Activated CD4-positive, alpha-beta T cell treated with anti-CD3 and anti-CD28 coated beads, Interleukin-2, amount 10 ng/mL, durations not matched to agents 7 days and 5 days (primary cell): ENCODE measurements around the gene HSPB7. TPM values are rescaled to one million over a fixed set of nuclear protein-coding genes. Genes with fewer than 3 reads are reported as not detected.
"Not testable (repeated sequence)": the region's sequence is repeated elsewhere in the genome, so short reads cannot be mapped to it uniquely, and the experiment has no call there.

ENCODE experiments used
- CTCF ChIA-PET: fragments of 350-600 bp; sonication (Branson Sonifier 250); formaldehyde crosslinking; loops from one replicate; lab custom pipeline; 2021; ENCODE audit warnings: antibody characterized with exemption; lab: Charles Lee
- POLR2A ChIA-PET: fragments of 350-600 bp; sonication (Branson Sonifier 250); formaldehyde crosslinking; loops from one replicate; lab custom pipeline; 2021; ENCODE audit warnings: antibody characterized with exemption; lab: Charles Lee
- DNase-seq: peaks from one replicate; pipeline ENCODE4 v3.0.0-alpha.2; 2020
- H3K27ac Mint-ChIP-seq: one replicate; pipeline ENCODE4 v1.8.0; 2021; ENCODE audit warnings: mild to moderate bottlenecking, moderate library complexity, mixed read lengths
- H3K27me3 Mint-ChIP-seq: one replicate; pipeline ENCODE4 v1.8.0; 2021; ENCODE audit warnings: mixed read lengths
- H3K36me3 Mint-ChIP-seq: one replicate; pipeline ENCODE4 v1.8.0; 2021; ENCODE audit warnings: low read depth, mixed read lengths
- H3K4me1 Mint-ChIP-seq: one replicate; pipeline ENCODE4 v1.8.0; 2021; ENCODE audit warnings: mixed read lengths
- H3K4me3 Mint-ChIP-seq: one replicate; pipeline ENCODE4 v1.8.0; 2021; ENCODE audit warnings: mild to moderate bottlenecking, moderate library complexity, mixed read lengths
- H3K9me3 Mint-ChIP-seq: one replicate; pipeline ENCODE4 v1.8.0; 2021; ENCODE audit warnings: mixed read lengths
- total RNA-seq, 2 experiments: library from RNA; stranded (reverse); gene quantifications; one replicate each; pipeline ENCODE4 v1.2.3, GENCODE V29; 2021

Gene HSPB7
- total RNA-seq, 2 experiments from 2014 or later: not detected

- DNase-seq, H3K27ac Mint-ChIP-seq, H3K27me3 Mint-ChIP-seq, H3K36me3 Mint-ChIP-seq, H3K4me1 Mint-ChIP-seq, POLR2A ChIA-PET, H3K9me3 Mint-ChIP-seq, H3K4me3 Mint-ChIP-seq: not testable (repeated sequence)
- CTCF ChIA-PET: interaction anchor here (0.8 to 1.1 kb wide), 2 partner anchors 34 to 252 kb away, joined by 3 read pairs; no protein-coding TSS in a partner anchor
These were observed 39.6 kb upstream of the HSPB7 start for GRCh38 chr1:16057314-16057915.

DNA sequence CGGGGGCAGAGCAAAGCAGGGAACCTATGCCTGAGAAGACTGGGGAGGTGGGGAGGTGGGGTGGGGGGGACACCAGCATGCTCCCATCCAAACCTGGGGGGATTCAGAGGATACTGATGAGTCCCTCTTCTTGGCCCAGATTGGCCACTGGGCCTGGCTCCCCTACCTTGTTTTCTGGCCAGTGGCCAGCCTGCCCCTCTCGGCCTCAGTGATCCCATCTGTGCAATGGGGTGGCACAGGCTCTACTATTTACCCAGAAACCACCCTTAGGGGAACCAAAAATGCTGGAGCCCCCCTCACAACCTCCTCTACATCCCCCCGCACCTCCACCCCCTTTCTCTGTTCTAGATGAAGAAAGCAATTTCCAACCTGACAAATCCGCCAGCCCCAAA, 38.7 kb upstream of the HSPB7 start:
- DNase-seq, POLR2A ChIA-PET, H3K9me3 Mint-ChIP-seq, H3K27me3 Mint-ChIP-seq, H3K36me3 Mint-ChIP-seq, H3K4me1 Mint-ChIP-seq, H3K4me3 Mint-ChIP-seq: not testable (repeated sequence)
- CTCF ChIA-PET: interaction anchor here (1.1 to 1.7 kb wide), 2 partner anchors 11 to 251 kb away, joined by 3 to 6 read pairs; no protein-coding TSS in a partner anchor
- peak overlapping the region; percentile 25 for H3K27ac Mint-ChIP-seq

DNA sequence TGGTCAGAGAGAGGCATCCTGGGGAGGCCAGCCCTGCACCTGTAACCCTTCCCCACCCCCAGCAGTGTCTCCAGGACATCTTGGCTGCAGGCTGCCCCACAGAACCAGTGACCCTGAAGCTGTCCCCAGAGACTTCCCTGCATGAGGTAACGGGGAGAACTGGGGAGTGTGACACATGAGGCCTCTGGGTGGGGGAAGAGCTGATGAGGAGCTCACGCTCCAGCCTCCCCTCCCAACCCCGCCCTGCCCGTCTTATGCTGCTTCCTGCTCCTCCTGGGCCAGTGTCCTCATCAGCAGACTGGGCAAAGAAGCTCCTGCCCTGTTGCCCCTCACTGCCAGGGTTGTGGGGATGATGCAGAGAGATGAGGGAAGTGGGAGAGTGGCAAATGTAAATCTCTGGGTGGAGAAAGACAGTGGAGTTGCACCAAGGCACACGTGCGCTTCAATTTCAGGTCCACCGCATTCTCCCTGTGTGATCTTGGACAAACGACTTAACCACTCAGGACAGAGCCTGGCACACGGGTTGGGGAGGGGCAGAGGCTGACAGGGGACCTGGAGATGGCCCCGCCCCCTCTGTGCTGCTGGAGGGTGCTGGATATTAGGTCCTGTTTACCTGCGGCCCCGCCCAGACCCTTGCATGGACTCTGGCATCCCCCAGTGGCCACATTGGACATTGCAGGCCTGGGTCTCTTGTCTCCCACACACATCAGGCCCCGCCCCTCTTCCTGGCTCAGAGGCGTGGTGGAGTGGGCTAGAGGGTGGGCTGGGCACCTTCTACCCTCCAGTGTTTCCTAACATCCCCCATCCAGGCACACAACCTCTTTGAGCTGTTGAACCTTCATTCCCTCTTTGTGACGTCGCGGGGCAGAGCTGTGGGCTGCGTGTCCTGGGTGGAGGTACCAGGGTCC, 38.0 kb upstream of the HSPB7 start:
- no peak overlapping the region for H3K4me3 Mint-ChIP-seq
- peaks cover 3% of the 10 kb centered on the region for H3K27me3 Mint-ChIP-seq
- no peaks in the 10 kb centered on the region for H3K36me3 Mint-ChIP-seq
- no peak overlapping the region for H3K27ac Mint-ChIP-seq
- no peaks in the 10 kb centered on the region for H3K9me3 Mint-ChIP-seq
- CTCF ChIA-PET: interaction anchor here (0.9 to 1.7 kb wide), 6 partner anchors 9 to 260 kb away, joined by 3 to 6 read pairs (median 4); no protein-coding TSS in a partner anchor
- peak; percentile 89 for DNase-seq
- peaks cover 6% of the 10 kb centered on the region for H3K4me1 Mint-ChIP-seq
- POLR2A ChIA-PET: no interaction called here

DNA sequence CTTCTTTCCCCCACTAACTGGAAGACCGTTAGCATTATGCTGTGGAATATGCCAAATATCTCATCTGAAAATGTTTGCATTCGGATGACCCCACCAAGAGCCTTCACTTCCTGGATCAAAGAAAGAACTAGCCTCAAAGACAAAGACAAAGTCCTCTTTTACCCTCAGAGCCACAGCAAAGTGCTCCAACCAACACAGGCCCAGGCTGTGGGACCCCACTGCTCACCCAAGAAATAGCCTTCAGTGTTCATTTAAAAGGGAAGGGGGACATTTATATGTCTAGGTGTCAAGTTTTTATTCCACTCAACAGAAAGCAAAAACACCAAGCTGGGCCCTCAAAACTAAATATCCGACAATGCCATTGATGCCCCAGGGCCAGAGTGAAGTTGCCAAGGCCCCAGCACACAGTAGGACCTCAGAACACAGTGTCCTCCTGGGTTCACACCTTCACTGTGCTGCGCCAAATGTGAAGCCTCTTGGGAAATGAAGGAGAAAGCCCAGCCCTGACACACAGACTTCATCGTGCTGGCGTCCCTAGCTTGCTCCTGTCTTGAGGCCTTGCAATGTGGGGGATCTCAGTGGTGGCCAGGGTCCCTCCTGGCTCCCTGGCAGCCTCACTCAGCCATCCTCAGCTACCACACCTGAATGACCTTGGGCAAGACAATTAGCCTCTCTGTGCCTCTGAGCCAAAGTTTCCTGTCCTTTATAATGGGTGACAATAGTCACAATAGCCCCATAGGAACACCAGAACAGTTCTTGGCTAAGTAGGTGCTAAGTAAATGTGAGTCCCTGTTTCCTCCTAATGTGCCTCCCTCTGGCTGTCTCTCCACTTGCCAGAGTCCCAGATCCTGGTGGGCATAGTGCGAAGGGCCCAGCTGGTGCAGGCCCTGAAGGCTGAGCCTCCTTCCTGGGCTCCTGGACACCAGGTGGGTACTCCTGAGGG, 37.0 kb upstream of the HSPB7 start:
- ChIA-PET POLR2A (no interaction called here), CTCF (interaction anchor here (0.6 to 1.7 kb wide), 6 partner anchors 8 to 259 kb away, joined by 3 to 6 read pairs (median 4); no protein-coding TSS in a partner anchor)
- Mint-ChIP-seq H3K4me1 (peaks cover 6% of the 10 kb centered on the region), H3K9me3 (no peaks in the 10 kb centered on the region), H3K27me3 (peaks cover under 1% of the 10 kb centered on the region), H3K36me3 (no peaks in the 10 kb centered on the region), H3K4me3 (no peak overlapping the region), H3K27ac (no peak overlapping the region)
- DNase-seq: no peak

DNA sequence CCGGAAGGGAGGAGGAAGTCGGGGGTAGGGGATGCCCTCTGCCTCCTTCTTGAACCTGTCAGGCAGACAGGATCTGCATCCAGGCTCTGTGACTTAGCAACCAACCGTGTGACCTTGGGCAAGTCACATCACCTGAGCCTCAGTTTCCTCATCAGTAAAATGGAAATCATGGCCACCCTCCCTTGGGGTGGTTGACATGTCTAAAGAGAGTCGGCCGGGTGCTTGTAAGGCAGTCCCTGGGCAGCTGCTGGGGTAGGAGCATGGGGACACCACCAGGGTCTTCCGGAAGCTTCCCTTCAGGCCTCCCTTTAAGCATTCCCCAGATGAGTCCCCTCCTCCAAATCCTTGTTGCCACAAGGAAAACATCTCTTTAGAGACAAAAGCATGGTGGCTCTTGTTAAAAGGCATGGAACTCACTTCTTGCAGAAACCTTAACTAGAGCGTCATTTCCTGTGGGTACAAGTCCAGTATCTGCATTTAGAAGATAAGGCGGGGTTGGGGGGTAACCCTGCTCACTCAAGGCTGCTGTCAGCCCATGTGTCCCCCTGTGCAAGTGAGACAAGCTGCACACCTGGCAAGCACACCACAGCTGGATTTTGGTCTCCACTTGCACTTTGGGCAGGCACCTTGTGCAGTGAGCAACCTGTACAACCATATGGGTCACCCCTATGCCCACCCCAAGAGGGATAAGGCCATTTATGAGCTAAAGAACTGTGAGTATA, 36.1 kb upstream of the HSPB7 start:
- H3K9me3 Mint-ChIP-seq: no peaks in the 10 kb centered on the region
- DNase-seq: no peak
- ChIA-PET POLR2A (no interaction called here), CTCF (interaction anchor here (0.6 to 1.5 kb wide), 3 partner anchors 25 to 258 kb away, joined by 3 to 5 read pairs (median 4); no protein-coding TSS in a partner anchor)
- peaks cover 6% of the 10 kb centered on the region for H3K4me1 Mint-ChIP-seq
- H3K27ac Mint-ChIP-seq: peak overlapping the region; percentile 68
- peaks cover 4% of the 10 kb centered on the region for H3K27me3 Mint-ChIP-seq
- H3K36me3 Mint-ChIP-seq: no peaks in the 10 kb centered on the region
- H3K4me3 Mint-ChIP-seq: no peak overlapping the region

DNA sequence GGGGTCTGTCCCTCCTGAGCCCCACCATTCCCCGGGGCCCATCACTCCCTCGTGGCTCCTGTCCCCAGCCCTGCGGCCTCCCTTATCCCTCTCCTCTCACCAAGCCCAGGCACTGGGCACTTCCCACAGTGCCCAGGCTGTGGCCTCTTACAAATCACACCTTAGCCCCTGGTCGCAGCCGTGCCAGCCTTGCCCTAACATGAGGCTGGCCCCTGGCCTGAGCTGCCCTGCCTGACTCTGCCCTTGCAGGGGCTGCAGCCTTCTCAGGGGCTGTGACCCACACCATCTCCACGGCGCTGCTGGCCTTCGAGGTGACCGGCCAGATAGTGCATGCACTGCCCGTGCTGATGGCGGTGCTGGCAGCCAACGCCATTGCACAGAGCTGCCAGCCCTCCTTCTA, 34.1 kb upstream of the HSPB7 start:
- H3K27me3 Mint-ChIP-seq, CTCF ChIA-PET, DNase-seq, POLR2A ChIA-PET, H3K36me3 Mint-ChIP-seq, H3K9me3 Mint-ChIP-seq, H3K4me3 Mint-ChIP-seq, H3K27ac Mint-ChIP-seq, H3K4me1 Mint-ChIP-seq: not testable (repeated sequence)

DNA sequence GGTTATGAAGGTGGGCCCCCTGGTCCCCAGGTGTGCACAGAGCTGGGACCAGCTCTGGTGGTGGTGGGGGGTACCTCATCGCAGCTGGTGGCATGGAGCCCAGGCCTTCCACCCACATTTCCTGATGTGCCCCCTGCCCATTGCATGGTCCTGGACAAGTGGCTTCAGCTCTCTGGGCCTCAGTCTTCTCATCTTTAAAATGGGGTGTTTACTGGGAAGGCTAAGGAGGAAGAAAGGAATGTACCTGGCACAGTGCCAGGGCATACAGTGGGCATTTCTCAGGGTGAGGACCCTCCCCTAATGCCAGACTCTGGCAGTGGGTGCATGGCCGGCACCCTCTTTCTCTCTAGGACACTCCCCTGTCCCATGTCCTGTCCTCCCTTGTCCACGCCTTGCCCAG, 33.2 kb upstream of the HSPB7 start:
- Mint-ChIP-seq H3K4me3 (no peak overlapping the region), H3K9me3 (no peaks in the 10 kb centered on the region), H3K27me3 (peaks cover 7% of the 10 kb centered on the region), H3K36me3 (no peaks in the 10 kb centered on the region), H3K27ac (no peak overlapping the region), H3K4me1 (peaks cover 6% of the 10 kb centered on the region)
- ChIA-PET CTCF (no interaction called here), POLR2A (no interaction called here)
- DNase-seq: no peak

GRCh38 chr1:16050328-16050727, 32.5 kb upstream of the HSPB7 start:
- no peak for DNase-seq
- ChIA-PET CTCF (no interaction called here), POLR2A (no interaction called here)
- no peaks in the 10 kb centered on the region for H3K36me3 Mint-ChIP-seq
- H3K27me3 Mint-ChIP-seq: peaks cover 7% of the 10 kb centered on the region
- H3K9me3 Mint-ChIP-seq: no peaks in the 10 kb centered on the region
- H3K4me3 Mint-ChIP-seq: no peak overlapping the region
- H3K27ac Mint-ChIP-seq: no peak overlapping the region
- H3K4me1 Mint-ChIP-seq: peaks cover 2% of the 10 kb centered on the region

DNA sequence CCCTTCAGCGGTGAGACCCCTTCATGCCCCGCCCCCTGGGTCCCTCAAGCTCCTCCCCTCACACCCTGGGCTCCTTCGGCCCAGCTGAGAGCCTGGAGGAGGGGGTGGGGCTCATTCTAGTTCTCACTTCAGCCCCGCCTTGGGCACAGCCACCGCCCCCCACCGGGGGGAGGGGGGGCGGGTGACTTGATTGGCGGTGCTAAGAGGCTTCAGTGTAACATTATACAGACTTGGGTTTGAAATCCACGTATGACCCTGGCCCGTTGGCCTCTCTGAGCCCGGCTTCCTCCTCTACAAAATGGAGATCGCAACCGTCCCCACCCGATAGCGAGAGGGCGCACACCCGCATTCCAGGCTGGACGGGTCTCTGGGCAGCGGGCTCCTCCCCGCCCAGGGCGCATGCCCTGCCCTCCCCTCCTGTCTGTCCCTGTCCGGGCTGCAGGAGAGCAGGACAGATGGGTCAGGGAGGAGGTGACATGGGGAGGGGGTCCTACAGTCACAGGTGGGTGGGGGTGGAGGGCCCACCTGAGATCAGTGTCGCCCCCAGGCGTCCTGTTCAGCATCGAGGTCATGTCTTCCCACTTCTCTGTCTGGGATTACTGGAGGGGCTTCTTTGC, 30.8 kb upstream of the HSPB7 start:
- Mint-ChIP-seq H3K9me3 (no peaks in the 10 kb centered on the region), H3K4me3 (no peak overlapping the region), H3K4me1 (peaks cover 2% of the 10 kb centered on the region), H3K36me3 (no peaks in the 10 kb centered on the region), H3K27me3 (peaks cover 7% of the 10 kb centered on the region), H3K27ac (no peak overlapping the region)
- DNase-seq: no peak
- POLR2A ChIA-PET: no interaction called here
- CTCF ChIA-PET: no interaction called here

DNA sequence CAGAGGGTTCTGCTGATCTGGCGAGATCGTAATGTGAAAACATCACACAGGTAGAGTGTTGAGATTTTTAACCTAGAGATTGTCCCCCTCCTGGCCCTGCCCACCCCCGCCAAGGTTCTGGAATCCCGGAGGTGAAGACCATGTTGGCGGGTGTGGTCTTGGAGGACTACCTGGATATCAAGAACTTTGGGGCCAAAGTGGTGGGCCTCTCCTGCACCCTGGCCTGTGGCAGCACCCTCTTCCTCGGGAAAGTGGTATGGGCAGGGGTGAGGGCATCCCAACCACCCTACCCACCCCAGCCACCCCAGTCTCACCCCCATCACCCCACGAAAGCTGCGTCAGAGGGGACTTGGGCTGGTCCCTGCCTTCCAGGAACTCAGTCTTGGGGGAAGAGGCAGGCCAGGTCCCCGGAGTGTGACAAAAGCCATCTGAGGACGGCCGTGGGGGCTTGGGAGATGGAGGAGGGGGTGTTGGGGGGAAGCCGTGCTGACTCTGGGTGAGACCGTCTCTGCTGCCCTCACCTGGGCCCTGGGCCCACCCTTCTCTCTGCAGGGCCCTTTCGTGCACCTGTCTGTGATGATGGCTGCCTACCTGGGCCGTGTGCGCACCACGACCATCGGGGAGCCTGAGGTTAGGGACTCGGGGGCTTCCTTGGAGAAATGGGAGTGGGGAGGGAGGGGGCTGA, 30.1 kb upstream of the HSPB7 start:
- ChIA-PET CTCF (no interaction called here), POLR2A (no interaction called here)
- H3K4me1 Mint-ChIP-seq: peaks cover 2% of the 10 kb centered on the region
- H3K27me3 Mint-ChIP-seq: peaks cover 7% of the 10 kb centered on the region
- no peaks in the 10 kb centered on the region for H3K9me3 Mint-ChIP-seq
- DNase-seq: no peak
- H3K36me3 Mint-ChIP-seq: no peaks in the 10 kb centered on the region
- no peak overlapping the region for H3K4me3 Mint-ChIP-seq
- no peak overlapping the region for H3K27ac Mint-ChIP-seq

DNA sequence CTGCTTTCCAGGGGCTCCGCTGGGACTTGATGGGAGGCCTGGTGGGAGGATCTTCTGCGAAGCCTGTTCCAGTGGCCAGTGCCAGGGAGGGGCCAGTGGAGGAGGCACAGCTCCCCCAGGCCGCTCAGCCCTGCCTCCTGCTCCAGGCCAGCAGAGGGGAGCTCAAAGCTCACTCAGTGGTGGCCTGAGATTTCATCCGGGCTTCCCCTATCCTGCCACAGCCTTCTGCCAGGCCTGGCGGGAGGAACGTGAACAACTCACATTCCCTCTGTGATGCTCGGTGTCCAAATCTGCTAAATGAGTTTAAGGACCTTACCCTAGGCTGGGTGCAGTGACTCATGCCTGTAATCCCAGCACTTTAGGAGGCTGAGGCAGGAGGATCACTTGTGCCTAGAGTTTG, 29.0 kb upstream of the HSPB7 start:
- ChIA-PET POLR2A (no interaction called here), CTCF (interaction anchor here (0.9 kb wide), 1 partner anchor 9 kb away, joined by 3 read pairs; no protein-coding TSS in a partner anchor)
- H3K9me3 Mint-ChIP-seq: no peaks in the 10 kb centered on the region
- H3K27ac Mint-ChIP-seq: no peak overlapping the region
- peaks cover 2% of the 10 kb centered on the region for H3K4me1 Mint-ChIP-seq
- no peak overlapping the region for H3K4me3 Mint-ChIP-seq
- H3K36me3 Mint-ChIP-seq: no peaks in the 10 kb centered on the region
- no peak for DNase-seq
- H3K27me3 Mint-ChIP-seq: peaks cover 7% of the 10 kb centered on the region
